K562 (cell line): ENCODE data around the gene DAPK1. TPM values are rescaled to one million over a fixed set of nuclear protein-coding genes. Genes with fewer than 3 reads are reported as not detected.

Source experiments
- CCNT2 ChIP-seq: IDR thresholded peaks from 2 replicates; pipeline ENCODE4 v1.6.1; 2011; ENCODE audit warnings: borderline replicate concordance, low read depth, mild to moderate bottlenecking, moderate library complexity, mixed read lengths, low read length; ENCODE audit not compliant: insufficient read length; ENCODE audit errors: extremely low read depth
- FOXJ2 ChIP-seq: fragments of 200-800 bp; sonication (Bioruptor generic); IDR thresholded peaks from 2 replicates; pipeline ENCODE4 v1.6.1; 2016; ENCODE audit warnings: missing genetic modification characterization, missing compliant biosample characterization
- HDAC2 ChIP-seq: fragments of 450-650 bp; IDR thresholded peaks from 2 replicates; pipeline ENCODE4 v1.6.1; 2016; ENCODE audit warnings: mild to moderate bottlenecking
- JUND ChIP-seq, 2 experiments: IDR thresholded peaks; 2 replicates in 1 of 2; 3 replicates in 1 of 2; pipeline ENCODE4 v1.6.1; 2011; ENCODE audit warnings: borderline replicate concordance in 2 of 2, low read depth in 2 of 2, low read length in 2 of 2, improper control_type of control experiment in 1 of 2, missing biosample characterization in 1 of 2, missing genetic modification characterization in 1 of 2, missing genetic modification reagents in 1 of 2
- LEF1 ChIP-seq: fragments of 450-650 bp; IDR thresholded peaks from 2 replicates; pipeline ENCODE4 v1.6.1; 2016; ENCODE audit warnings: mild to moderate bottlenecking
- MCM5 ChIP-seq: fragments of 450-650 bp; IDR thresholded peaks from 2 replicates; pipeline ENCODE4 v1.6.1; 2016; ENCODE audit warnings: low read depth
- MEF2A ChIP-seq: IDR thresholded peaks from 2 replicates; pipeline ENCODE4 v1.6.1; 2011; ENCODE audit warnings: low read depth, mild to moderate bottlenecking, low read length, moderate library complexity; ENCODE audit not compliant: control insufficient read depth
- PHB2 ChIP-seq: fragments of 450-650 bp; IDR thresholded peaks from 2 replicates; pipeline ENCODE4 v1.6.1; 2017; ENCODE audit warnings: low read depth
- TEAD1 ChIP-seq, 2 experiments: fragments of 450-650 bp in 1 of 2; sonication (generic) in 1 of 2; formaldehyde crosslinking; IDR thresholded peaks; 2 replicates each; pipeline versions ENCODE4 v1.4.0 to v1.8.0; 2020 to 2022; ENCODE audit warnings: mild to moderate bottlenecking in 2 of 2, missing genetic modification reagents in 1 of 2
- ZBTB43 ChIP-seq: sonication (generic); formaldehyde crosslinking; IDR thresholded peaks from 2 replicates; pipeline ENCODE4 v1.8.0; 2023; ENCODE audit warnings: mild to moderate bottlenecking, missing genetic modification reagents
- ZNF253 ChIP-seq: fragments of 250-450 bp; sonication (Bioruptor Pico); conservative IDR thresholded peaks from 2 replicates; pipeline ENCODE4 v1.6.1; 2021; ENCODE audit warnings: mild to moderate bottlenecking
- ZNF639 ChIP-seq, 2 experiments: fragments of 200-800 bp in 1 of 2; sonication (Bioruptor generic) in 1 of 2; sonication (generic) in 1 of 2; formaldehyde crosslinking in 1 of 2; IDR thresholded peaks in 1 of 2; conservative IDR thresholded peaks in 1 of 2; 2 replicates each; pipeline versions ENCODE4 v1.5.0 to v1.6.1; 2016 to 2020; ENCODE audit warnings: missing compliant biosample characterization in 1 of 2, missing genetic modification characterization in 1 of 2, missing genetic modification reagents in 1 of 2
- polyA plus RNA-seq, 8 experiments: library from polyadenylated mRNA; depleted of rRNA in 4 of 8; stranded (reverse) in 5 of 8; unstranded in 3 of 8; fragments of >200 nt; fragmentation: Nextera tagmentation in 2 of 8; fragmentation: Illumina TruSeq in 1 of 8; extraction: Ambion mirVana in 2 of 8; extraction: Trizol in 1 of 8; gene quantifications; 2 replicates each; pipeline versions ENCODE4 v1.2.1 to v1.2.3, GENCODE V29; 2011 to 2014; ENCODE audit warnings: inconsistent platforms in 1 of 8, missing spikeins in 1 of 8
- total RNA-seq, 7 experiments: library from RNA; depleted of rRNA in 6 of 7; stranded (reverse); fragments of >200 nt in 6 of 7; fragmentation: Illumina TruSeq in 2 of 7; extraction: Trizol in 2 of 7; gene quantifications; 2 replicates each; pipeline versions ENCODE4 v1.2.1 to v1.2.3, GENCODE V29; 2011 to 2021; ENCODE audit warnings: low replicate concordance in 1 of 7
- TF ChIP-seq, protein P1 (sequence below): fragments of 250-450 bp; sonication (Bioruptor Pico); IDR thresholded peaks from 2 replicates; pipeline ENCODE4 v1.8.0; 2022; ENCODE audit warnings: inconsistent platforms, mild to moderate bottlenecking, moderate library complexity, borderline replicate concordance
- TF ChIP-seq, protein P2 (sequence below), 2 experiments: fragments of 450-650 bp; formaldehyde crosslinking in 1 of 2; IDR thresholded peaks; 2 replicates each; pipeline versions ENCODE4 v1.4.0 to v1.6.1; 2014 to 2020; ENCODE audit warnings: mild to moderate bottlenecking in 2 of 2, borderline replicate concordance in 1 of 2, low read depth in 1 of 2

DAPK1 gene
- total and polyA plus RNA-seq, 9 of the 15 experiments (the other 6 are each of a cell fraction or from before 2014, with no cell fraction given): 1.7 to 26.4 (median 15.8) TPM

DNA sequence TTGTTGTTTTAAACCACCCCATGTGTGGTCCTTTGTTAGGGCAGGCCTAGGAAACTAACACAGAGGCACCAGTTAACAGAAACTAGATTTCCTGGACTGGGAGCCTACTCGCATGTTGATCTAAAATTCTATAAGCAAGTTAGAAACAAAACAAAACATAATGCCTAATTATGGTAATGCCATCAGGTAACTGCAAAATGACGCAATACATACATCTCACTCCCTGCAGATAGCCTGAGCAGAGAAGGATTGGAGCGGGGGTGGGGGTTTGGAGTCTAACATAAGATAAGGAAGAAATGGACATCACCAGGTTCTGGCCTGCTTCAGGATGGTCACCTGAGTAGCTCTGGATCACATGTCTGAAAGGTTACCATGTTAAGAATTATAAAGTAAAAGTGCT, 114.9 kb downstream of the DAPK1 start (continued):
- TF ChIP-seq, protein P1, sequence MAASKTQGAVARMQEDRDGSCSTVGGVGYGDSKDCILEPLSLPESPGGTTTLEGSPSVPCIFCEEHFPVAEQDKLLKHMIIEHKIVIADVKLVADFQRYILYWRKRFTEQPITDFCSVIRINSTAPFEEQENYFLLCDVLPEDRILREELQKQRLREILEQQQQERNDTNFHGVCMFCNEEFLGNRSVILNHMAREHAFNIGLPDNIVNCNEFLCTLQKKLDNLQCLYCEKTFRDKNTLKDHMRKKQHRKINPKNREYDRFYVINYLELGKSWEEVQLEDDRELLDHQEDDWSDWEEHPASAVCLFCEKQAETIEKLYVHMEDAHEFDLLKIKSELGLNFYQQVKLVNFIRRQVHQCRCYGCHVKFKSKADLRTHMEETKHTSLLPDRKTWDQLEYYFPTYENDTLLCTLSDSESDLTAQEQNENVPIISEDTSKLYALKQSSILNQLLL (CRISPR knock-in tag): no peak
- TF ChIP-seq HDAC2 (no peak), TEAD1 (CRISPR knock-in tag; IDR thresholded peaks at IDR 0.05) (no peak), CCNT2 (no peak), LEF1 (no peak), ZBTB43 (no peak), MEF2A (no peak), MCM5 (no peak), JUND (IDR thresholded peaks at IDR 0.05; ENCODE audit: borderline replicate concordance, low read depth, low read length) (0 out of 2 replicates have a peak, but pooled peaks have one; percentile 46), JUND (tag; IDR thresholded peaks at IDR 0.05; ENCODE audit: borderline replicate concordance, low read depth, low read length) (no peak), PHB2 (no peak), ZNF253 (CRISPR knock-in tag) (no peak), FOXJ2 (tag) (no peak), ZNF639 (CRISPR knock-in tag; conservative IDR thresholded peaks at IDR 0.05 in 1 of 2, IDR thresholded peaks at IDR 0.05 in 1 of 2) (no peak)
- TF ChIP-seq, protein P2, sequence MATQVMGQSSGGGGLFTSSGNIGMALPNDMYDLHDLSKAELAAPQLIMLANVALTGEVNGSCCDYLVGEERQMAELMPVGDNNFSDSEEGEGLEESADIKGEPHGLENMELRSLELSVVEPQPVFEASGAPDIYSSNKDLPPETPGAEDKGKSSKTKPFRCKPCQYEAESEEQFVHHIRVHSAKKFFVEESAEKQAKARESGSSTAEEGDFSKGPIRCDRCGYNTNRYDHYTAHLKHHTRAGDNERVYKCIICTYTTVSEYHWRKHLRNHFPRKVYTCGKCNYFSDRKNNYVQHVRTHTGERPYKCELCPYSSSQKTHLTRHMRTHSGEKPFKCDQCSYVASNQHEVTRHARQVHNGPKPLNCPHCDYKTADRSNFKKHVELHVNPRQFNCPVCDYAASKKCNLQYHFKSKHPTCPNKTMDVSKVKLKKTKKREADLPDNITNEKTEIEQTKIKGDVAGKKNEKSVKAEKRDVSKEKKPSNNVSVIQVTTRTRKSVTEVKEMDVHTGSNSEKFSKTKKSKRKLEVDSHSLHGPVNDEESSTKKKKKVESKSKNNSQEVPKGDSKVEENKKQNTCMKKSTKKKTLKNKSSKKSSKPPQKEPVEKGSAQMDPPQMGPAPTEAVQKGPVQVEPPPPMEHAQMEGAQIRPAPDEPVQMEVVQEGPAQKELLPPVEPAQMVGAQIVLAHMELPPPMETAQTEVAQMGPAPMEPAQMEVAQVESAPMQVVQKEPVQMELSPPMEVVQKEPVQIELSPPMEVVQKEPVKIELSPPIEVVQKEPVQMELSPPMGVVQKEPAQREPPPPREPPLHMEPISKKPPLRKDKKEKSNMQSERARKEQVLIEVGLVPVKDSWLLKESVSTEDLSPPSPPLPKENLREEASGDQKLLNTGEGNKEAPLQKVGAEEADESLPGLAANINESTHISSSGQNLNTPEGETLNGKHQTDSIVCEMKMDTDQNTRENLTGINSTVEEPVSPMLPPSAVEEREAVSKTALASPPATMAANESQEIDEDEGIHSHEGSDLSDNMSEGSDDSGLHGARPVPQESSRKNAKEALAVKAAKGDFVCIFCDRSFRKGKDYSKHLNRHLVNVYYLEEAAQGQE (IDR thresholded peaks at IDR 0.05; ENCODE audit: borderline replicate concordance): no peak
- TF ChIP-seq, protein P2 (CRISPR knock-in tag; IDR thresholded peaks at IDR 0.05; ENCODE audit: low read depth): no peak
